ENCODE results near the gene NPR2.

DNA sequence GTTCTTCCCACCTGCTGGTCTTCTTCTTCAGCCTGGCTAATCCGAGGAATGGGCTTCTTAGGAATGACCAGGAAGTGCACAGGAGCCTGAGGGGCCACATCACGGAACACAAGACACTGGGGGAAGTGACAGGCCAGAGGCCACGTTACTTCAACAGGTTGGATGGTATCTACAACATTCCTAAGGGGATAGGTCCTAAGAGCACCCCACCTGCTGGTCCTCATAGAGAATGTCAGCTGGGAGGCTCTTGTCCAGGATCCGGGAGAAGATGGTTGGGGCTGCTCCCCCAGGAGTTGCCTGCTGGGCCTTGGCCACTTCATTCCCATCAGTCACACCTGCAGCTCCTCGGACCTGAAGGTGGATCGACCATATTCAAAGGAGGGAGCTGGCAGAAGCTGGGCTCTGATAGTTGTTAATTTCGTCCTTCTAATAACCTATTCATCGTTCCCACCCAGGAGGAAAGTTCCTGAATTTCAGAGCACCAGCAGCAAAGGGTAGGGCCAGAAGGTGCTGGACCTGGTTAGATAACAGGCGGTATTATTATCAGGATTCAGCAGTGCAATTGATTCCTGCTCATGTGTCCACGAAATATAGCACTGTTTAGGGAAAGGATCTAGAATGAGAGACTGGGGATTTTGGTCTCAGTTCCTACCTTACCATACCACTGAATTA is 22.2 kb downstream of the NPR2 start:
- TF ChIP-seq, protein P1, sequence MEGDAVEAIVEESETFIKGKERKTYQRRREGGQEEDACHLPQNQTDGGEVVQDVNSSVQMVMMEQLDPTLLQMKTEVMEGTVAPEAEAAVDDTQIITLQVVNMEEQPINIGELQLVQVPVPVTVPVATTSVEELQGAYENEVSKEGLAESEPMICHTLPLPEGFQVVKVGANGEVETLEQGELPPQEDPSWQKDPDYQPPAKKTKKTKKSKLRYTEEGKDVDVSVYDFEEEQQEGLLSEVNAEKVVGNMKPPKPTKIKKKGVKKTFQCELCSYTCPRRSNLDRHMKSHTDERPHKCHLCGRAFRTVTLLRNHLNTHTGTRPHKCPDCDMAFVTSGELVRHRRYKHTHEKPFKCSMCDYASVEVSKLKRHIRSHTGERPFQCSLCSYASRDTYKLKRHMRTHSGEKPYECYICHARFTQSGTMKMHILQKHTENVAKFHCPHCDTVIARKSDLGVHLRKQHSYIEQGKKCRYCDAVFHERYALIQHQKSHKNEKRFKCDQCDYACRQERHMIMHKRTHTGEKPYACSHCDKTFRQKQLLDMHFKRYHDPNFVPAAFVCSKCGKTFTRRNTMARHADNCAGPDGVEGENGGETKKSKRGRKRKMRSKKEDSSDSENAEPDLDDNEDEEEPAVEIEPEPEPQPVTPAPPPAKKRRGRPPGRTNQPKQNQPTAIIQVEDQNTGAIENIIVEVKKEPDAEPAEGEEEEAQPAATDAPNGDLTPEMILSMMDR (IDR thresholded peaks at IDR 0.05) = no peak
- no peak for TF ChIP-seq EP300 (IDR thresholded peaks at IDR 0.05)
- no peak for TF ChIP-seq POLR2A (IDR thresholded peaks at IDR 0.05)
